Mesenchymal stem cell (in vitro differentiated cells and primary cell): ENCODE data around the gene KCTD16.

ENCODE experiments used
- DNase-seq: peaks from one replicate; pipeline ENCODE4 v3.0.0-alpha.2; 2013
- H2AFZ ChIP-seq: one replicate; pipeline ENCODE4 v1.6.1; 2013; ENCODE audit warnings: low read depth, mild to moderate bottlenecking, control low read depth, inconsistent platforms, low read length, moderate library complexity
- H2AK5ac ChIP-seq: 2 replicates; pipeline ENCODE4 v1.6.1; 2013; ENCODE audit warnings: low read length, moderate library complexity, mild to moderate bottlenecking, inconsistent platforms; ENCODE audit not compliant: severe bottlenecking
- H2BK120ac ChIP-seq: one replicate; pipeline ENCODE4 v1.6.1; 2013; ENCODE audit warnings: low read depth, mild to moderate bottlenecking, inconsistent platforms, low read length, moderate library complexity
- H2BK12ac ChIP-seq, 2 experiments: one replicate each; pipeline ENCODE4 v1.6.1; 2013; ENCODE audit warnings: inconsistent platforms in 2 of 2, low read length in 2 of 2, mild to moderate bottlenecking in 2 of 2, moderate library complexity in 2 of 2, control low read depth in 1 of 2
- H2BK15ac ChIP-seq: one replicate; pipeline ENCODE4 v1.6.1; 2013; ENCODE audit warnings: mild to moderate bottlenecking, low read depth, inconsistent platforms; ENCODE audit not compliant: poor library complexity, severe bottlenecking
- H2BK5ac ChIP-seq: 2 replicates; pipeline ENCODE4 v1.6.1; 2013; ENCODE audit warnings: low read depth, mild to moderate bottlenecking, low read length, control low read depth, inconsistent platforms; ENCODE audit not compliant: poor library complexity, severe bottlenecking
- H3K14ac ChIP-seq, 2 experiments: one replicate each; pipeline ENCODE4 v1.6.1; 2013; ENCODE audit warnings: inconsistent platforms in 2 of 2, low read length in 2 of 2, control low read depth in 1 of 2, mild to moderate bottlenecking in 1 of 2, moderate library complexity in 1 of 2
- H3K18ac ChIP-seq, 2 experiments: one replicate each; pipeline ENCODE4 v1.6.1; 2013; ENCODE audit warnings: inconsistent platforms in 2 of 2, low read length in 2 of 2, control low read depth in 1 of 2, low read depth in 1 of 2, mild to moderate bottlenecking in 1 of 2
- H3K23ac ChIP-seq, 2 experiments: one replicate each; pipeline ENCODE4 v1.6.1; 2013; ENCODE audit warnings: inconsistent platforms in 2 of 2, low read length in 2 of 2, mild to moderate bottlenecking in 2 of 2, moderate library complexity in 2 of 2, control low read depth in 1 of 2
- H3K27ac ChIP-seq: 2 replicates; pipeline ENCODE4 v1.5.1; 2013; ENCODE audit warnings: mild to moderate bottlenecking, moderate library complexity, low read length, control low read depth, inconsistent platforms; ENCODE audit not compliant: poor library complexity, severe bottlenecking
- H3K27me3 ChIP-seq, 2 experiments: 2 replicates each; pipeline versions ENCODE4 v1.6.1 to v1.7.0; 2013; ENCODE audit warnings: low read length in 2 of 2, mild to moderate bottlenecking in 2 of 2, moderate library complexity in 2 of 2, control low read depth in 1 of 2, inconsistent platforms in 1 of 2; ENCODE audit not compliant: control insufficient read depth in 1 of 2, insufficient read depth in 1 of 2
- H3K36me3 ChIP-seq, 2 experiments: 2 replicates each; pipeline versions ENCODE4 v1.6.1 to v1.7.0; 2013; ENCODE audit warnings: low read length in 2 of 2, control low read depth in 1 of 2, inconsistent platforms in 1 of 2, low read depth in 1 of 2, mild to moderate bottlenecking in 1 of 2; ENCODE audit not compliant: insufficient read depth in 2 of 2, control insufficient read depth in 1 of 2
- H3K4ac ChIP-seq, 2 experiments: one replicate each; pipeline ENCODE4 v1.6.1; 2013; ENCODE audit warnings: inconsistent platforms in 2 of 2, low read length in 2 of 2, mild to moderate bottlenecking in 2 of 2, moderate library complexity in 2 of 2, control low read depth in 1 of 2, low read depth in 1 of 2
- H3K4me1 ChIP-seq: 2 replicates; pipeline ENCODE4 v1.6.1; 2013; ENCODE audit warnings: low read depth, low read length, control low read depth; ENCODE audit not compliant: control insufficient read depth, insufficient read depth
- H3K4me2 ChIP-seq: 2 replicates; pipeline ENCODE4 v1.6.1; 2013; ENCODE audit warnings: low read length, mild to moderate bottlenecking, inconsistent platforms; ENCODE audit not compliant: poor library complexity, severe bottlenecking
- H3K4me3 ChIP-seq, 2 experiments: 2 replicates each; pipeline versions ENCODE4 v1.5.1 to v1.7.0; 2013; ENCODE audit warnings: low read length in 2 of 2, mild to moderate bottlenecking in 2 of 2, control low read depth in 1 of 2, low read depth in 1 of 2; ENCODE audit not compliant: insufficient read depth in 1 of 2
- H3K79me1 ChIP-seq: replicated peaks from 2 replicates; pipeline ENCODE4 v1.6.1; 2013; ENCODE audit warnings: mild to moderate bottlenecking, control low read depth, low read length, inconsistent platforms; ENCODE audit not compliant: poor library complexity, severe bottlenecking
- H3K9ac ChIP-seq: 2 replicates; pipeline ENCODE4 v1.7.0; 2013; ENCODE audit warnings: mild to moderate bottlenecking, low read length, moderate library complexity
- H3K9me3 ChIP-seq: 2 replicates; pipeline ENCODE4 v1.7.0; 2013; ENCODE audit warnings: mild to moderate bottlenecking, low read length; ENCODE audit not compliant: control insufficient read depth
- H4K8ac ChIP-seq: one replicate; pipeline ENCODE4 v1.6.1; 2013; ENCODE audit warnings: inconsistent platforms, mild to moderate bottlenecking, low read length, moderate library complexity
- H4K91ac ChIP-seq: one replicate; pipeline ENCODE4 v1.6.1; 2013; ENCODE audit warnings: mild to moderate bottlenecking, low read length, inconsistent platforms
- WGBS: methylation state at CpG from one replicate; pipeline ENCODE4 v1.1.7; 2013; ENCODE audit warnings: mixed read lengths; 5-methylcytosine and 5-hydroxymethylcytosine counted together

The KCTD16 gene

GRCh38 chr5:144143625-144144024 is 27.0 kb upstream of the KCTD16 start:
- Histone ChIP-seq H3K4me3 (no peak overlapping the region), H3K4me1 (no peaks in the 10 kb centered on the region), H4K8ac (no peak overlapping the region), H2BK5ac (no peak overlapping the region), H3K27ac (no peak overlapping the region), H3K18ac (no peak overlapping the region), H2BK120ac (no peak overlapping the region), H3K79me1 (no peaks in the 10 kb centered on the region), H4K91ac (no peak overlapping the region), H3K9ac (no peak overlapping the region), H3K14ac (no peak overlapping the region), H3K4me2 (no peak overlapping the region), H3K36me3 (no peaks in the 10 kb centered on the region), H2AK5ac (no peak overlapping the region), H2BK15ac (no peak overlapping the region), H3K4ac (no peak overlapping the region), H3K27me3 (no peaks in the 10 kb centered on the region), H3K9me3 (no peaks in the 10 kb centered on the region), H2AFZ (no peak overlapping the region), H2BK12ac (no peak overlapping the region), H3K23ac (no peak overlapping the region)
- 93% methylated on average over 1 of the region's 1 CpG for WGBS
- DNase-seq = no peak

- Histone ChIP-seq H2AFZ (no peak overlapping the region), H2BK12ac (no peak overlapping the region), H3K4me3 (no peak overlapping the region), H3K4ac (no peak overlapping the region), H2BK15ac (no peak overlapping the region), H3K4me1 (no peaks in the 10 kb centered on the region), H3K14ac (no peak overlapping the region), H3K4me2 (no peak overlapping the region), H4K8ac (no peak overlapping the region), H3K9me3 (no peaks in the 10 kb centered on the region), H3K18ac (no peak overlapping the region), H3K27ac (no peak overlapping the region), H3K9ac (no peak overlapping the region), H3K27me3 (no peaks in the 10 kb centered on the region), H4K91ac (no peak overlapping the region), H2AK5ac (no peak overlapping the region), H2BK120ac (no peak overlapping the region), H3K36me3 (no peaks in the 10 kb centered on the region), H3K23ac (no peak overlapping the region), H3K79me1 (no peaks in the 10 kb centered on the region), H2BK5ac (no peak overlapping the region)
- 89% methylated on average over 2 of the region's 4 CpGs for WGBS
- peak; percentile 8 for DNase-seq
These were observed 25.5 kb upstream of the KCTD16 start for GRCh38 chr5:144144956-144145751.

GRCh38 chr5:144151026-144151425 is 19.6 kb upstream of the KCTD16 start:
- no peak overlapping the region for H2BK12ac ChIP-seq
- H2AK5ac ChIP-seq = no peak overlapping the region
- no peaks in the 10 kb centered on the region for H3K9me3 ChIP-seq
- no peak overlapping the region for H3K18ac ChIP-seq
- H3K27me3 ChIP-seq = no peaks in the 10 kb centered on the region
- H4K91ac ChIP-seq = no peak overlapping the region
- no peak for DNase-seq
- H3K4me3 ChIP-seq = no peak overlapping the region
- H3K4me1 ChIP-seq = peaks cover 2% of the 10 kb centered on the region
- H2AFZ ChIP-seq = no peak overlapping the region
- no peak overlapping the region for H2BK15ac ChIP-seq
- no peak overlapping the region for H2BK5ac ChIP-seq
- no peaks in the 10 kb centered on the region for H3K79me1 ChIP-seq
- no peak overlapping the region for H3K9ac ChIP-seq
- 81% methylated on average over 3 of the region's 3 CpGs for WGBS
- no peak overlapping the region for H3K4ac ChIP-seq
- no peak overlapping the region for H2BK120ac ChIP-seq
- no peak overlapping the region for H3K27ac ChIP-seq
- no peak overlapping the region for H3K14ac ChIP-seq
- no peak overlapping the region for H3K4me2 ChIP-seq
- H4K8ac ChIP-seq = no peak overlapping the region
- no peak overlapping the region for H3K23ac ChIP-seq
- H3K36me3 ChIP-seq = no peaks in the 10 kb centered on the region

GRCh38 chr5:144156767-144157171 is 13.9 kb upstream of the KCTD16 start:
- H3K9me3 ChIP-seq = no peaks in the 10 kb centered on the region
- H3K23ac ChIP-seq = no peak overlapping the region
- H3K18ac ChIP-seq = no peak overlapping the region
- H2AFZ ChIP-seq = no peak overlapping the region
- no peak overlapping the region for H3K4me3 ChIP-seq
- no peak overlapping the region for H3K4ac ChIP-seq
- H2AK5ac ChIP-seq = no peak overlapping the region
- peaks cover 9 to 53% of the 10 kb centered on the region in 2 experiments for H3K36me3 ChIP-seq
- no peak overlapping the region for H3K14ac ChIP-seq
- H3K9ac ChIP-seq = no peak overlapping the region
- H3K4me2 ChIP-seq = no peak overlapping the region
- no peaks in the 10 kb centered on the region for H3K27me3 ChIP-seq
- DNase-seq = no peak
- H2BK15ac ChIP-seq = no peak overlapping the region
- H2BK12ac ChIP-seq = no peak overlapping the region
- no peak overlapping the region for H2BK120ac ChIP-seq
- peaks cover 3% of the 10 kb centered on the region for H3K79me1 ChIP-seq
- no peaks in the 10 kb centered on the region for H3K4me1 ChIP-seq
- H4K91ac ChIP-seq = no peak overlapping the region
- H2BK5ac ChIP-seq = no peak overlapping the region
- WGBS = 93% methylated on average over 2 of the region's 2 CpGs
- no peak overlapping the region for H4K8ac ChIP-seq
- H3K27ac ChIP-seq = no peak overlapping the region
